Stimulated activated CD8-positive, alpha-beta memory T cell treated with anti-CD3 and anti-CD28 coated beads, Interleukin-12 subunit alpha, Interleukin-12 subunit beta, amount 100 ng/mL, for 24 hours (primary cell): Measurements from ENCODE around the gene RASAL2.
"Not testable (repeated sequence)": the region's sequence is repeated elsewhere in the genome, so short reads cannot be mapped to it uniquely, and the experiment has no call there.

Experiments used
- DNase-seq: peaks from one replicate; pipeline ENCODE4 v3.0.0-alpha.2; 2020; ENCODE audit errors: extremely low read depth

The RASAL2 gene

DNA sequence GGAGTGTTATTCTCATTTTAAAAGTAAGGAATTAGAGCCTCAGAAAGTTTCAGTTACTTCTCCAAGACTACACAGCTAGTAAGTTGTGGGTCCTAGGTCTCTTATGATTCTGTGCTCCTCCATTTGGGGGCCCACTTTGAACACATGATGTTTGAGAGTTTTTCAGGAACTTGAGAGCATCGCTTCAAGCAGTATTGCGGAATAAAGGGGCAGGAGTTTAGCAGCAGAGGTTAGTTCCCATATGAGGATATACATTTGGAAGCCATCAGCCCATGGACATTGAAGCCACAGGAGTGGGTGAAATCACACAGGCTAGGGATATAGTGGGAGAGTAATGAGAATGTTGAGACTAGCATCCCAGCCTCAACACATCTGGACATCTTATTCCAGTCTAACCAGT lies 143.2 kb downstream of the RASAL2 start:
- no peak for DNase-seq

DNA sequence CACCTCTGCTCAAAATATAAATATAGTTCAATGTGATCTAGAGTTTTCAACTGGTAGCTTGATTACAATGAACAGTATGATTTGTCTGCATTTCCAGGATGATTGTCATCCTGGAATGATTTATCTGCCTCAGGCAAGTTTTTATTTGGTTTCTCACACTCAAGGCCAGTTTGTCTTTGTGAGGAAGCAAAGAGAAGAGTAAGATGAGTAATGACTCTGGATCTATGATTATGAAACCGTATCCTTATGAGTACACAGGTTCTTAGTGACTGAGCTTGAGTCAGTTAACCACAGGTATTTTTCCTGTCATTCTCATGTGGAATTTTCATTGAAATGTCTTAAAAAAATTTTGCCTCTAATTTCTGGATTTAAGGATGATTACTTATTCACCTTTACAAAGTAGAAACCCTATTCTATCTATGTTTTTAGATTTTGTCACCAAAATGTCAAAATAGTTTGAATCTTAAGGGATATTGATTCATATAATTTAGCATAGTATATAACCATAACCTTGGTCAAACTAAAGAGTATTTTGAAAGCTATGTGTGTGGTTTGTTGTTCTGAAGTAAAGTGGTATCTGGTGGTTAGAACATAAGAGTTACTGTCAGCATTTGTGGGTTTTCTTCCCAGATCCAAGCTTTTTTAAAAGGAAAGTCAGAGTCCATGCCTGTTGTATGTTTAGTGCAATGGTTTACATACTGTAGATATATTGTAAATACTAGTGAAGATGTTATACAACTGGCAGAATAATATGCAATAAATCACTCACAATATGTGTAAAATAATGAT lies 145.0 kb downstream of the RASAL2 start:
- DNase-seq: no peak

DNA sequence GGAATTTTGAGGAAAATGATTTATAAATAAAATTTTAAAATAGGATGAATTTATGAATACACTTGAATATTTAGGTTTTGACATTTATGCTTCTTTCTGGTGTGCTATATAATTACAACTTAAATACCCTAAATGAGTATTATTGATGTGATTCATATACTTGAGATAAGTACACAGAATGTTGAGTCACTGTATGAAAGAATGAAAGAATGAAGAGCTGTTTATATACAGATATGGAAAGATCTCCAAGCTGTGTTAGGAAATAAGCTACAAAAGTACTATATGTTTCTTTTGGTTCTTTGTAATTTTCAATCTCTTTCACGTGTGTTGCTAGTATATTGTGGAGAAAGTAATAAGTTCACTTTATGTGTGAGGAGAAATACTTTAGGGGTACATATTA lies 147.2 kb downstream of the RASAL2 start:
- DNase-seq: no peak

DNA sequence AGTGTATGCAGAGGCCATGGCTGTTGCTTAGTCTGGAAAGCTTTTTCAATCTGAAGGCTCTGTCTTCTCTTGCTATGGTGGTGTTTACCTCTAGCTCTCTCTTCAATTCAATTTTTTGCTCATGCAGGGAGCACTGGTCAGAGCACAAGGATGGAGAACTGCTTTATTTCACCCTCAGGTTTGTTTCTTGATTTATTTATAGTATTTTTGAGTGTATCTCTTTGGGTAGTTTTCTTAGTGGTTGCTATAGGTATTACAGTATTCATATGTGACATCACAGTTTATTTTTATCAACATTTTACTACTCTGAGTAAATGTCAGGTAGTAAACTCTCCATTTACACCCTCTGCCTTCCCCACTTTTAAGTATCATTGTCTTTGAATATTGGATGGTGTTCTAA lies 147.9 kb downstream of the RASAL2 start:
- no peak for DNase-seq

DNA sequence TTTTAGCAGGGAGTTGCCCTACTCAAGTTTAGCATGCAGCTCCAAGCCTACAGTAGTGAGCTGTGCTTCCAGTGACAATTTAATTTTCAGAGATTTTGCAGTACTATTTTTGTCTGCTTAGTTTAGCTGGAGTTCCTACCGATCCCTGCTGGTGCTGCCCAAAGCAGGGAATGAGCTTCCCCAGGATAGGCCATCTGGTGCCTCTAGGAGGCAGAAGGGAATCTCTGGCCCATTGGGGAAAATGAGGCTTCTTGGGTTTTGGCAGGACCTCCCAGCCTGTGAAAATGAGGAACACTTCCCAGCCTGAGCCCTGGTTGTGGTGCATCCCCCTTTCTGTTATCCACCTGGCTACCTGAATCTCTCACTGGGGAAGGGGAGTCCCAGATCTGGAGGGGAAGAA lies 149.2 kb downstream of the RASAL2 start:
- no peak for DNase-seq

DNA sequence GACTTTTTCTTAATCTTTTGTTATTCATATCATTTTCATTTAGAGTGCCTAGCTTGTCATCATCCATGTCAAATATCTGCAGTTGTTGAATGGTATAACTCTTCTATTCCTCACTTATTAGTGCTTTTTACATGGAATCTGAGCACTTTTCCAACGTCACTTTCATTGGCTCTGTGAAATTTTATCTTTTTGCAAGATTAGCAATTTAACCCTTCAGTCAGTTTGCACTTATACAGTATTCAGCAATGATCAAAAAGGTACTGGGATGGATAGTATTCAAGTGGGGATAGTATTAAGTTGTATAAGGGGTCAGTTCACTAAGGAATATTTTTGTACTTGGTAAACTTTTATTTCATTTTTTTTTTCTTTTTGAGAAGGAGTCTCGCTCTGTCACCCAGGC lies 150.0 kb downstream of the RASAL2 start:
- no peak for DNase-seq

DNA sequence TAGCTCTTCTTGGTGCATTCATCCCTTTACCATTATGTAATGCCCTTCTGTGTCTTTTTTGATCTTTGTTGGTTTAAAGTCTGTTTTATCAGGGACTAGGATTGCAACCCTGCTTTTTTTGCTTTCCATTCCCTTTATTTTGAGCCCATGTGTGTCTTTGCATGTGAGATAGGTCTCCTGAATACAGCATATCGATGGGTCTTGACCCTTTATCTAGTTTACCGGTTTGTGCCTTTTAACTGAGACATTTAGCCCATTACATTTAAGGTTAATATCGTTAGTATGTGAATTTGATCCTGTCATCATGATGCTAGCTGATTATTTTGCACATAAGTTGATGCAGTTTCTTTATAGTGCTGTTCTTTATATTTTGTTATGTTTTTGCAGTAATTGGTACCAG lies 154.4 kb downstream of the RASAL2 start:
- not testable (repeated sequence) for DNase-seq

DNA sequence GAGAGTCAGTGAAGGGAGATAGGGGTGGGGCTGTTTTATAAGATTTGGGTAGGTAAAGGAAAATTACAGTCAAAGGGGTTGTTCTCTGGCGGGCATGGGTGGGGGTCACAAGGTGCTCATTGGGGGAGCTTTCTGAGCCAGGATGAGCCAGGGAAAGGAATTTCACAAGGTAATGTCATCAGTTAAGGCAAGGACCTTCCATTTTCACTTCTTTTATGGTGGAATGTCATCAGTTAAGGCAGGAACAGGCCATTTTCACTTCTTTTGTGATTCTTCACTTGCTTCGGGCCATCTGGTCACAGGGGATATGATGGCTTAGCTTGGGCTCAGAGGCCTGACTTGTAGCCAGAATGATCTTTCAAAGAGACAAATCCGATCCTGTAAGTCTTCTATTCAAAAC lies 159.7 kb downstream of the RASAL2 start:
- not testable (repeated sequence) for DNase-seq

DNA sequence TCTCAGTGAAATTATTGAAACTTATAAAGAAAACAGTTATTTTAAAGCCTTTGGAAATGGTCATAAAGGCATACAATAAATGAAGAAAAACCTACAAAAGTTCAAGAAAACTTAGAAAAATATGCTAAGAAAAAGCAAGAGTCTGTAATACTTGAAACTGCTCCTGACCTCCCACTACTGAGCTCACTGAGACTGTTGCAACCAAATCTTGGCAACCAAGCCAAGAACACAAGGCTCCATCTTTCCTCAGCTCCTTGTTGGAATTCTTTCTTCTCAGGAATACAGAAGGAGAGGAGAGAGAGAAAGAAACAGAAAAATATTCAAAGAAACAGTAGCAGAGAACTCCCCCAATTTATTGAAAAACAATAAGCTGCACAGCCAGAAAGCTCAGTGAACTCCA lies 160.5 kb downstream of the RASAL2 start:
- no peak for DNase-seq

DNA sequence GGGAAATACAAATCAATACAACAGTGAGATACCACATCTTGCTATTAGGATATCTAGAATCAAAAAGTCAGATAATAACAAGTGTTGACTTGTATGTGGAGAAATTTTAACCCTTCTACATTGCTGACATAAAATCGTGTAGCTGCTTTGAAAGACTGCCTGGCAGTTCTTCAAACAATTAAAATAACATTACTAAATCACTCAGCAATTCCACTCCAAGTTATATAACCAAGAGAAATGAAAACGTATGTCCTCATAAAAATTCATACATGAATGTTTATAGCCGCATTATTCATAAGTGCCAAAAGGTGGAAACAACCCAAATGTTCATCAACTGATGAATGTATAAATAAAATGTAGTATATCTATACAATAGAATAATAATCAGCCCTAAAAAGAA lies 164.6 kb downstream of the RASAL2 start:
- no peak for DNase-seq

DNA sequence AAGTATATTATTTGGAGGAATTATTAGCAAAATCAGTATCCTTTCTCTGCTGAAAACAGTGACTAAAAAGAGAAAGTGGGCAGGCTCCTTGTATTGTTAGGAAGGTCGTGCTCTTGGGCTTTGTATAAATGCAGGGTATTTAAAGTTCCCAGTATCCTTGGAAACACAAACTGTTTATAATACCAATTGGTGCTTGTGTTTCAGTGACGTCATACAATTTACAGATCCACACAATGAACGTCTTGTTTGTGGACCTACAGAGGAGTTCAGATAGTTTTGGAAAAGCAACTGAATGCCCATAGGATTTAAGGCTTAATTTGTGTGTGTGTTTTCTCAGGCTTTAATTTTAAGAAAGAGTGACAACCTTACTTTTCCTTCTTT lies 168.2 kb downstream of the RASAL2 start:
- DNase-seq: no peak

DNA sequence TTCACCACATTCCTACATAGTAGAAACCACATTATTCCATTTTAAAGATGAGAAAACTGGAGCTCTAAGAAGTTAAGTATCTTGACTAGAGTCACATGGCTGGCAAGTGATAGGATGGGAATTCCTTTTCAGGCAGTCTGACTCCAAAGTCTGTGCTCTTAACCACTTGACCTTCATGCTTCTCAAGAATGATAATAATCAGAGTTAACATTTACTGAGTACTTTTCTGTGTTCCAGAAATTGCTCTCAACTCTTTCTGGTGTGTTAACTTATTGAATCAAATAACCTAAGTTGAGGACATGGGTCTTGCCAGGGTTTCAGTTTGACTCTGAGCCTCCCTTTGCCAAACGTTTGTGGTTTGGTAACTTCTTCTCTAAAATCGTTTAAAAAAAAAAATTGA lies 169.4 kb downstream of the RASAL2 start:
- DNase-seq: no peak

DNA sequence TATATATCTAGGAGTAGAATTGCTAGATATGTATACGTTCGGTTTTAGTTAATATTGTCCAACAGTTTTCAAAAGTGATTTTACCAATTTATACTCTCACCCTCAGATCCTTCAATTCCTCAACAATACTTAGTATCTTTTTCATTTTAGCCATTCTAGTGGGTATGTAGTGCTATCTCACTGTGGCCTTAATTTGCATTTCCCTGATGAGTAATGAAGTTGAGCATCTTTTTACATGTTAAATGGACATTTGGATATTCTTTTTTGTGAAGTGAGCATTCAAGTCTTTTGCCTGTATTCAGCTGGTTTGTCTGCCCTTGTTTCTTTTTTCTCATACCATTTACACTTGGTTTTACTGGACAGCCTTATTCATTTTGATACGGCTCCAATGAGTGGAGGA lies 172.2 kb downstream of the RASAL2 start:
- no peak for DNase-seq

DNA sequence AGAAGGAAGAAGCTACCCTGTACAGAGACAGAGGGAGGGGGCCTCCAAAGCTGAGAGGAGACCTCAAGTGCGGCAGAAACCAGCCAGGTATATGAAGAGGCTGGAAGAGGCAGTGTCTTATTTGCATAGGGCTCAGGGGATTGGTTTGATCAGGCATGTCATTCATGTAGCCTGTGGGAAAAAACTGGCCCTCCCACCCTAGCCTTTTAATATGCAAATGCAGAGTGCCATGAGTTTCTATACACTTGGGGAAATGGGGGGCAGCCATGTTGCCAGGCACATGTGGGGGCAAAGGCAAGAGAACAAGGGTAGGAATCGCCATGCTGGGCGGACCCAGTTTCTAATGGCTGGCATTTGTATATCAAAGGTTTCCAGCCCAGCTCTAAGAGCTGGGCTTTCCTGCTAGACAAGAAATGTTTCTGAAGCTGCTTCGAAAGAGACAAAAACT lies 172.7 kb downstream of the RASAL2 start:
- DNase-seq: no peak

DNA sequence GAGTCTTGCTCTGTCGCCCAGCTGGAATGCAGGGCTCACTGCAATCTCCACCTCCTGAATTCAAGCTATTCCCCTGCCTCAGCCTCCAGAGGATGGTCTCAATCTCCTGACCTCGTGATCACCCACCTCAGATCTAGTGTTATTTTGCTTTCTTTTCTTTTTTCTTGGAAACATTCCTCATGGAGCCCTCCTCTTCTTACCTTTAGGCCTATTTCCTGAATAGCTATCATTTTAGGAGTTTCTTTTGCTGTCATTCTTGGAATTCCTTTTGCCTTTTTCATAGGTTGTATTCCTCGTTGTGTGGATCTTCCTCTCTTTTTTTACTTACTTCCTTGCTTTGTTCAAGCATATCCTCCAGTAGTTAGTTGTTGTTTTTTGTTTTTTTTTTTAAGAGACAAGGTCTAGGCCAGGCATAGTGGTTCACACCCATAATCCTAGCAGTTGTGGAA lies 173.8 kb downstream of the RASAL2 start:
- DNase-seq: no peak

DNA sequence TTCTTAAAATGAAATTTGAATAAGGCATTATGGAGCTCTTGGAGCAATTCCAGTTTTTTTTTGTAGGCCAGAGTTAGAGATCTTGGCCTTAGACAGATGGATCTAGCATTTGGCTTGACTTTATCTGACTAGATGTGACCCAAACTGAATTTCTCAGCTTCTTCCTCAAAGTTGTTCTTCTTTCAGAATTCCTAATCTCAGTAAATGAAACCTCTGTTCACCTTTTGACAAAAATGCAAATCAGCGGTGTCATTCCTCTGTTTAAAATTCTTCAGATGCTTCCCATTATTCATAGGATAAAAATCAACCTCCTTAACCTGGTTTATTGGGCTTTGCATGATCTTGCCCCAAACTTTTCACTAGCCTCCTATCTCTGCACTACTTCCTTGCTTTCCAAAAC lies 177.6 kb downstream of the RASAL2 start:
- DNase-seq: no peak

DNA sequence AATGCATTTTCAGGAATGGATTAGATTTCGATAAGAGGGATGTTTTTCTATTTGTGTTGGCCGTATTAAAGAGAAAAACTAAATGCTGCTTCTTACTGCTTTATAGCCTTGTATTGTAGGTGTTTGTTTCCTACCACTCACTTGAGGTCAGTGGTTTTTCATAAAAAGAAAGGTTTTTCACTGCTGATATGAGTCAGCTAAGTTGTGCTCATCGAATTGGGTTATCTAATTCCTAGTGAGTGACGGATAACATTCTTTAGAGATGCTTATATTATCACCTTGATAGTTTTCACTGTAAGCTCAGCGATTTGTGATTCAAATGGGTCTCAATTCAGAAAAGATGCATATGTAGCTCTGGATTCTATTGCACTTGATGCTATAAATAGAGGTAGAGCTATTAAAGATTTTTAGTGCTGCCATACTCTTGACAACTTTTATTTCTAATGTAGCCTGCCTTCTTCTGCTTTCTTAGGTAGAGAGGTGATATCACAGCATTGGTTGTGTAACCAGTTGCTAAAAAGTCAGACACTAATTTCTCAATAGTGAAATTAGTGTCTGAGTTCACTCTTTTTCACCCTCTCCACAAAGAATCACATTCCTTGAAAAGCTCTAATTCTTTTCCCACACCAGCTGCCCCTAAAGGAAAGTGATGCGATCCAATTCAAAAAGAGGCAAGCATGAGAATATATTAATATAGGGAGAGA lies 180.0 kb downstream of the RASAL2 start:
- DNase-seq: no peak

DNA sequence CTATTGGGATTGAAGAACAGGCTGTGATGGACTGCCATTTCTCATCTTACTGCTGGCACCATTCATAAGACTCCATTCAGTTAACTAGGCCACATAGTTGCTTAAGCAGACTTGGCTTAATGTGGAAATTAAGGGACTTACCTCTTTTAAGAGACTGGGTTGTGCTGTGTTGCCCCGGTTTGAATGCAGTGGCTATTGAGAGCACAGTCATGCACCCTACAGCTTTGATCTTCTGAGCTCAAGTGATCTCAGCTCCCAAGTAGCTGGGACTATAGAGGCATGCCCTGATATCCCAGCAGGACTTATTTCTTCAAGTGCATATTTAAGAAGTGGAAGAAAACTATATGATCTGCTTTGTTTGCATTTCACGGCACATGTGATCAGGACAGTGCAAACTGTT lies 181.1 kb downstream of the RASAL2 start:
- no peak for DNase-seq

DNA sequence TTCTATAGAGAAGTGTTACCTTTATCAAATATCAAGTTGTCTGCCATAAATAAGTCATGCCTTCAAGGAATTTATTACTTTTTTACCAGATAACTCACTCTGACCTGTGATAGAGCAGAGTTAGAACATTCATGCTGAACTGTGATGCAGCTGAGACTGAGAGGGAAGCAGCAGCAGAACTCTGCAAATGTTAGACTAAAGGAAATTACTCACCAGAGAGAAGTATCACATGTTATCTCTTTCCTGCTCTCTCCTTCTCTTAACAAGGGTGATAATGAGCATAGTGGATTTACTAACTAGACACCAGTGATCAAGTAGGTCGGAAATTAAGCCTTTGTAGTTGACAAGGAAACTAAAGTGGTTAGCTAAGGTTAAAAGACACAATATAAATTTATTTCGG lies 181.6 kb downstream of the RASAL2 start:
- no peak for DNase-seq

DNA sequence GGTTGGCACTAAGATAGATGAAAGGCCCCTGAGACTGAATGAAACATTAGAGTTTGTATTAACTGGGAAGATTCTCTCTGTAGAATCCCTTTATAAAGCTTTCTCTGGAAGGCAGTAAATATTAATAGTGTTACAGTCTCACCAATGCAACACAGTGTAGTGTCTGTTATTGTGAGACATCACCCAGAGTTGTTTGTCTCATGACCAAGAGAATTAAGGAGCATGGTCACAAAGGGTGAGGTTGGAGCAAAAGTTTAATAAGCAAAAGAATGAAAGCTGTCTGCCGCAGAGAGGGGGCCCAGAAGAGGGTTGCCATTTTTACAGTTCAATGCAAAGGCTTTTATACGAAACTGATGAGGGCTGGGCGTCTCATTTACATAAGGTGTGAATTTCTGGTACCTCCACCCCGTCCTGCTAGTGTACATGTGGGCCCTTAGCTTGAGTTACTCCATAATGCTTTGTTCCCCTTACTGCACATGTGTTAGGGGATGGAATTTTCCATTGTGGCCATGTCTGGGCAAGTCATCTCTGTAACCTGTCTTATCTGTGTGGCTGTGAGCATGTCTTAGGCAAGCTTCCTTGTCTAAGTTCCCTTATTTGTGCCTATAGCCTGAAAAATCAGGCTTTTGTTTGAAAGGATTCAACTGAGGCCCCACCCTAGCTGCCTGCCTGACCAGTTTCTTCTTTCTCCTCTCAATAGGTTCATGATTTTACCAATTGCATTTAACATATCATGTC lies 184.1 kb downstream of the RASAL2 start:
- no peak for DNase-seq

DNA sequence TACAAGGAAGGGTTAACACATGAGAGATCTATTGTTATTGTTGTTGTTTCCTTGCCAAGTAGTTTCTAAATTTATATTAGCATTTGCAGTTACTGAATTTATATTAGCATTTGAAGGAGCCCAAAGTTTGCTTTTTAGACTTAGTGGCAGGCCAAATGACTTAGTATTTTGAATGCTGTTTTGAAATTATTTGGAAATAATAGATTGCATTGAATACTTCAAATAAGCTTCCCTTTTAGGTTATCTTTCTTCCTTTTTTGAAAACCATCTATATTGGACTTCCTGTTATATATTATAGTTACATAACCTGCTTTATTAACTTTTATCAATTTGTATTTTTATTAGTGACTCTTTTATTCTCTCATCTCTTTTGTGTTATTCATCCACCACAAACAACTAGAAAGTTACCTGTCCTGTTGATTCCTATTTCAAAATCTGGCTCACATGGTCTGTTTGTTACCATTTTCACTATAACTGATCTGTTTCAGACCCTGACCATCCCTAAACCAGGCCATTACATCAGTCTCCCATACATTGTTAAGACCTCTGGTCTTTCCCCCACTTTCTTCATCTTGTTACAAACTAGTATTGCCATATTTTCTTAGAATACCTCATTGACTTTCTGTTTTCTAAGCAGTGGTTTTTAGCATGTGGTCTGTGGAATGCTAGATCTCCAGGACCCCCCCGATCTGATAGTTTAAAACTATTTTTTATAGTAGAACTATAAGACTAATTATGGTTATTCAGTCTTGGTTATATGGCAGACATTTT lies 185.2 kb downstream of the RASAL2 start:
- DNase-seq: no peak

DNA sequence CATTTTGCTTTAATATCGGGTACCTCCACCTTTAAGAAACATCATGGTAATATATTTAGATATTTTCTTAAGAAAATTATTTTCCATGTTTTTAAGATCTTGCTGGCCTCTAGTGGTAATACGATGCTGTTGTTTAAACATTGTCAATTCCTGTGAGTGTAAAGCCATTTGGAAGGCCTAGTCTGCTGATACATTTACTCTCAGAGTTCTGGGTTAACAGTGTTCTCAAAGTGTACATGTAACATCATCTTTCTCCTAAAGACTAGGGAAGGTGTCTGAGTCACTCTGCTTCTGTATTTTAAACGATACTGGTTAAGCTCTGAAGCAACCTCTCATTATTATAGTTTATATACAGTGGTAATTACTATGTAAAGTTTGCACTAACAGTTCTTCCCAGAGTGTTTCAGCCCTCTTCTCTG lies 189.1 kb downstream of the RASAL2 start:
- DNase-seq: no peak
